RKO (cell line): ENCODE data around the gene VCAM1.
A peak's percentile ranks its signal among the peaks of the same experiment; 100 is the strongest.
"Not testable (repeated sequence)": the region's sequence is repeated elsewhere in the genome, so short reads cannot be mapped to it uniquely, and the experiment has no call there.

Source experiments
- DNase-seq: peaks from one replicate; pipeline ENCODE4 v3.0.0-alpha.2; 2016; ENCODE audit warnings: low spot score

The VCAM1 gene, protein sequence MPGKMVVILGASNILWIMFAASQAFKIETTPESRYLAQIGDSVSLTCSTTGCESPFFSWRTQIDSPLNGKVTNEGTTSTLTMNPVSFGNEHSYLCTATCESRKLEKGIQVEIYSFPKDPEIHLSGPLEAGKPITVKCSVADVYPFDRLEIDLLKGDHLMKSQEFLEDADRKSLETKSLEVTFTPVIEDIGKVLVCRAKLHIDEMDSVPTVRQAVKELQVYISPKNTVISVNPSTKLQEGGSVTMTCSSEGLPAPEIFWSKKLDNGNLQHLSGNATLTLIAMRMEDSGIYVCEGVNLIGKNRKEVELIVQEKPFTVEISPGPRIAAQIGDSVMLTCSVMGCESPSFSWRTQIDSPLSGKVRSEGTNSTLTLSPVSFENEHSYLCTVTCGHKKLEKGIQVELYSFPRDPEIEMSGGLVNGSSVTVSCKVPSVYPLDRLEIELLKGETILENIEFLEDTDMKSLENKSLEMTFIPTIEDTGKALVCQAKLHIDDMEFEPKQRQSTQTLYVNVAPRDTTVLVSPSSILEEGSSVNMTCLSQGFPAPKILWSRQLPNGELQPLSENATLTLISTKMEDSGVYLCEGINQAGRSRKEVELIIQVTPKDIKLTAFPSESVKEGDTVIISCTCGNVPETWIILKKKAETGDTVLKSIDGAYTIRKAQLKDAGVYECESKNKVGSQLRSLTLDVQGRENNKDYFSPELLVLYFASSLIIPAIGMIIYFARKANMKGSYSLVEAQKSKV

DNA sequence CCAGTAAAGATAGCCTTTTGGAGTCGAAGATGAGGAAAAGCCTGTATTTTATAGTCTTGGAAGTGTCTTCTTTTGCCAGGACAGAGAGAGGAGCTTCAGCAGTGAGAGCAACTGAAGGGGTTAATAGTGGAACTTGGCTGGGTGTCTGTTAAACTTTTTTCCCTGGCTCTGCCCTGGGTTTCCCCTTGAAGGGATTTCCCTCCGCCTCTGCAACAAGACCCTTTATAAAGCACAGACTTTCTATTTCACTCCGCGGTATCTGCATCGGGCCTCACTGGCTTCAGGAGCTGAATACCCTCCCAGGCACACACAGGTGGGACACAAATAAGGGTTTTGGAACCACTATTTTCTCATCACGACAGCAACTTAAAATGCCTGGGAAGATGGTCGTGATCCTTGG lies at the start of gene VCAM1:
Gene VCAM1, plus strand, starts transcription at position 253 of the 400 bp plus-strand sequence. Its CDS starts 119 bp downstream, at position 372.
- no peak for DNase-seq

GRCh38 chr1:100670083-100670482 lies 49.5 kb upstream of the VCAM1 start:
- DNase-seq: no peak

GRCh38 chr1:100671601-100672000 lies 47.9 kb upstream of the VCAM1 start:
- peak; percentile 10 for DNase-seq

DNA sequence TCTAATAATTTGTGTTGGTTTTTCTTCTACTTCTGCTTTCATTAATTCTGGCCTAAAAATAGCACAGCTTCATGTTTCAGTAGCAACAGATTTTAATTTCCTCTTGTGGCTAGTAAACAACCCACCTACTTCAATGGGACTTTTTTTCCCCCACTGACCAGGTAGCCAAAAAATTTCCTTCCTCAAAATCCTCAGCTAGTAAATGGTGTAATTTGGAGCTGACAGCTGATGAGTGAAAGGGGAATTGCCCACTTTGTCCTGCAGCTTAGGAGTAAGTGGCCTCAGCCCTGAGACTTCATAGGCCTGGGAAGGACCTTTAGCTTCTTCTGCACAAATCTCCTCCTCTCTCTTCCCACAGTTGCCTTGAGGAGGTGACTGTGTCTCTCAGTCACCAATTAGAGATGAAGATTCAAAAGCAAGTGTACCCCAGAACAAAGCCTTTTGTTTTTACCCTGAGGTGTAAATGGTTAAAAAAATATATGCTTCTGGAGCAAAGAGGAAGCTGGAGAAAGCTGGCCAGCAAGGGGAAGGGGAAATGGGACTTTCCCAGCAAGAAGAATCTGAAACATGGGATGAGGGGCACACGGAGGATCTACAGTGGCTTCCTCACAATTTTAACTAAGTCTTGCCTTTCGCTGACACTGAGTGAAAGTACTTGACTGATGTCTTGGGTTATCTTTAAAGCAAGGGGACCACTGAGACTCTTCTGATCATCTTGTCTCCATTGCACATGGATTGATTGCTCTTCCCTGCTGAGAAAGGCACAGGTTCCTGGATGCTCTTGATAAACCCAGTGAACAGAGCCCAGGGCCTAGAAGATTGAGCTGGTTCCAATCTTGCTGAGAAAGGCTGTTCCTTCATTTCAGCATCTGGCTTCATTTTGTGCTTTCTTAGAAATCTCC lies 35.8 kb upstream of the VCAM1 start:
- DNase-seq: no peak

- DNase-seq: no peak
Observed at GRCh38 chr1:100699744-100700143, 19.8 kb upstream of the VCAM1 start.

DNA sequence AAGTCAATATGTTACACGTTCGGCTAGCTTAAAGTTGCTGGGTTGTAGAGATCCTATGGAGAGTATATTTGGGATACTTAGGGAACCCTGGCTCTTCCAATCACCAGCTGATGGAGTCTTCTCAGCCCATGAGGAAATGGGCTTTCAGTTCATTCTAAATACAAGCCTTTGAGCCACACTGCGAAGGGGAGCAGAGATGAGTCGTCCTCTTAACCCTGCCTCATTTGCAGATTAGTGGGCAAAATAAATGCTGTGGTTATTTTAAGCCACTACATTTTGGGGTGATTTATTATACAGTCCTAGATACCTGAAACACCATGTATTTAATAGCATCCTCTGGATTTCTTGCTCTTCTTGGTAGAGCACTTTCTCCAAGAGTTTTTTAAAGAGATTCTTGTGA lies 19.0 kb upstream of the VCAM1 start:
- DNase-seq: no peak

DNA sequence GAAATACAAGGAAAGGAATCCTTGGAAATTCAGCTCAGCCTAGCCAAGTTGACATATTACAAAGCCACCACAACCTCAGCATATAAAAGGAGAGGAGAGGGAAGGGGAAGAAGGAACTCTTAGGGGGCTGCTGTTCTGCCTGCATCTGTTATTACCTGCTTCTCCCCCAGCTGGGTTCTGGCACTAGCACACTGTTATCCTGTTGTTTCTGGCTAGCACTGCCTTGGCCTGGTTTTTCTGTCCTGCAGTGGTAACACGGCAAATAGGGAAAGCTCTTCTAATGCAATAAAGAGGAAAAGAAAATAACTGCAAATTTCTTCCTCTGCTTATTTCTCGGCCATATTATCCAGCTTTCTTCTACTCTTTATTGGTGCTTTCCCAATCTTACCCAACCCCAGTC lies 16.5 kb upstream of the VCAM1 start:
- no peak for DNase-seq

- DNase-seq: no peak
Observed at GRCh38 chr1:100703716-100704115, 15.8 kb upstream of the VCAM1 start.

DNA sequence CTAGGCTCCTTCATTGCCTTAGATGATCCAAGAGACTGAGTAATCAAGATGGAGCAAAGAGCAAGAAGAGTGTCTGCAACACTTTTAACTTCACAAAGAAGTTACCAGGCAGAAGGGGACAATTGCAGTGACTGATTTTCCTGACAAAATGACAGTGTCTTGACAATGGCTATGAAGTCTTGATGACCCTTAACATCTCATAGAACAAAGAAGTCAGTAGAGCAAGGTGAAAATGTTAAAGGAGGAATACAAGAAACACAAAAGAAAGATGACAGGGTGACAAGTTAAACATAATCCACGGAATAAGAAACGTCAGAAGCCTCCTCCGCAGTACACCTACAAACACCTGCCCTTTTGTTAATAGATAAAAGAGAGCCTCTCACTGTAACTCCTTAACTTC lies 15.1 kb upstream of the VCAM1 start:
- DNase-seq: no peak

- DNase-seq: no peak
Observed at GRCh38 chr1:100706296-100706695, 13.2 kb upstream of the VCAM1 start.

DNA sequence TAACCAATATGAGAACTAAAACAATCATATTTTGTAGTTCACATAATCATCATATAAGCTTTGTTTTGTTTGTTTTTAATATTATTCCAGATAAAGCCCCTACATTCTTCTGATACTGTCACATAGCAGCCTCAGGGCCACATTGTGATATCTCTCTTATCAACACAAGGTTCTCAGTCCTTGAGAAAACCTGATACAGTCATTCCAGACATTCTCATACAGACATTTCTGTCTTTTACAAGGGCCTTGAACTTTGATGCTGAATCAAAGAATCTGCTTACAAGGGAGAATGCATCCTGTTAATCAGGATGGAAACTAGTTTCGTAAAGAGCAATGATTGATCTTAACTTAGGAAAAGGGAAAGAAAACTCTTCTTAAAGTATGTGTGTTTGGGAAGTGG lies 12.7 kb upstream of the VCAM1 start:
- DNase-seq: no peak

GRCh38 chr1:100708476-100709062 lies 11.0 kb upstream of the VCAM1 start:
- no peak for DNase-seq

DNA sequence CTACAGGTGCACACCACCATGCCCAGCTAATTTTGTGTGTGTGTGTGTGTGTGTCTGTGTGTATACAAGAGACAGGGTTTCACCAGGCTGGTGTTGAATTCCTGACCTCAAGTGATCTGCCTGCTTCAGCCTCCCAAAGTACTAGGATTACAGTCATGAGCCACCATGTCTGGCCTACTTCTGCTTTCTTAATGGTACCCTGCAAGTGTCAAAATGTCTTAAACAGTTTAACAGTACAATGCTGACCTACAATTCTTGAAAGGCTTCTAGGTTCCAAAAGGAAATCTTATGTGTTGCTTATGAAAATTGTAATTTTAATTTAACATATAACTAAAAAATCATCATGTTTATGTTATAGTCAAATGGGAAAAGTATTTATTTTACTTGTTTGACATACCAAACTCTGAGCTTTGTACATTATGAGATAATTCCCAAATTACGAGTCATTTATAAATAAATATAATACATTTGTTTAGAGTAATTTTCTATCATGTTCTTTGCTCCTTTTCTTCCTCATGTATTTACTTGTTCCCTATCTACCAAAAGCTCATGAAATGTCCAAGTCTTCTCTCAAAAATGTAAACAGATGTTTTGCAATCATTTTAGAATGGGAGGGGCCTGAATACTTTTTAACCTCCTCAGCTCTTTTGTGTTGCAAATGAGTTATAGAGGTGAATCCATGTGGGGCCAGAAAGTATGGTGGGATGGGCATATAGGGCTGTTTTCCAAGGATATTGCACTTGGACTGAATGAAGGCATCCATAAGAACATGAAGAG lies 8.4 kb upstream of the VCAM1 start:
- no peak for DNase-seq

GRCh38 chr1:100713027-100713426 lies 6.5 kb upstream of the VCAM1 start:
- DNase-seq: not testable (repeated sequence)

DNA sequence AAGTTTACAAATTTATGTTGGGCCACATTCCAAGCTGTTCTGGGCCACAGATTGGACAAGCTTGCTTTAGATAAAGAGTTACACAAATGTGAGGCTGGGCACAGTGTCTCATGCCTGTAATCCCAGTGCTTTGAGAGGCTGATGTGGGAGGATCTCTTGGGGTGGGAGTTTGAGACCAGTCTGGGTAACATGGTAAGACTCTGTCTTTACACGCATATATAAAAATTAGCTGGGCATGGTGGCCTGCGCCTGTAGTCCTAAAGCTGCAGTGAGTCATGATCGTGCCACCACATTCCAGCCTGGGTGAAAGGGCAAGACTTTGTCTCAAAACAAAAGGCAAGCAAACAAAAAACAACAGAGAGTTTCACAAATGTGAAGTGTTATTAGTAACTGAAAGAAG lies 5.9 kb upstream of the VCAM1 start:
- DNase-seq: no peak

GRCh38 chr1:100714599-100714998 lies 4.9 kb upstream of the VCAM1 start:
- no peak for DNase-seq

DNA sequence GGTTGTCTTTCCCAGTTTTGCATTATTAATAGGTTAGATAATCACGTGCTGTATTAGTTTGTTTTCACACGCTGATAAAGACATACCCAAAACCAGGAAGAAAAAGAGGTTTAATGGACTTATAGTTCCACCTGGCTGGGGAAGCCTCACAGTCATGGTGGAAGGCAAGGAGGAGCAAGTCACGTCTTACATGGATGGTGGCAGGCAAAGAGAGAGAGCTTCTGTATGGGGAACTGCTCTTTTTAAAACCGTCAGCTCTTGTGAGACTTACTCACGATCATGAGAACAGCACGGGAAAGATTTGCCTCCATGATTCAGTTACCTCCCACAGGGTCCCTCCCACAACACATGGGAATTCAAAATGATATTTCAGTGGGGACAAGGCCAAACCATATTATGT lies 2.3 kb upstream of the VCAM1 start:
- no peak for DNase-seq

- DNase-seq: no peak
Observed at GRCh38 chr1:100718581-100718980, 961 bp upstream of the VCAM1 start.

DNA sequence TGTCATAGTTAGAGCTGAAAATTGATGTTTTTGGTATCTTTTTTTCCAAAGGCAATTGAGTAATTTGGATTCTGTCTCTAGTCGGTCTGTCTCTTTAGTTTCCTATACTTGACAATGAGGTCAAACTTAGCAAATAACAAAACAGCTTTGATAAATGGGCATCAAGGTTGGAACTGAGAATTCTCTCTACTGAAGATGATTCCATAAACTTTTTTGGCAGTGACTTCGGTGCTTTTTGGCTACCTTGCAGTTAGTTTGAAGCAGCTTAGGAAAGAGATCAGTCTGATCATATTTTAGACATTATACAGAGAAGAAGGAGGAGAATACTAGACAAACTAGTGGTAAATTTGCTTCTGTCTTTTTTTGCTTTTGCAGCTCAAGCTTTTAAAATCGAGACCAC lies 559 bp downstream of the VCAM1 start:
- DNase-seq: no peak

- no peak for DNase-seq
Observed at GRCh38 chr1:100720751-100721150, 1.2 kb downstream of the VCAM1 start.

- no peak for DNase-seq
Observed at GRCh38 chr1:100721526-100722207, 2.1 kb downstream of the VCAM1 start.
